NCI-H2107 treated with DMSO at 0.1 percent for 48 hours (cell line): ENCODE data around the gene PICK1.
"Not testable (repeated sequence)": the region's sequence is repeated elsewhere in the genome, so short reads cannot be mapped to it uniquely, and the experiment has no call there.

Experiments
- DNase-seq: peaks from one replicate; lab custom pipeline; 2025; ENCODE audit not compliant: unreplicated experiment; lab: John Stamatoyannopoulos, UW

Gene PICK1

GRCh38 chr22:38110863-38111852 is 54.0 kb downstream of the PICK1 start:
- DNase-seq: no peak

DNA sequence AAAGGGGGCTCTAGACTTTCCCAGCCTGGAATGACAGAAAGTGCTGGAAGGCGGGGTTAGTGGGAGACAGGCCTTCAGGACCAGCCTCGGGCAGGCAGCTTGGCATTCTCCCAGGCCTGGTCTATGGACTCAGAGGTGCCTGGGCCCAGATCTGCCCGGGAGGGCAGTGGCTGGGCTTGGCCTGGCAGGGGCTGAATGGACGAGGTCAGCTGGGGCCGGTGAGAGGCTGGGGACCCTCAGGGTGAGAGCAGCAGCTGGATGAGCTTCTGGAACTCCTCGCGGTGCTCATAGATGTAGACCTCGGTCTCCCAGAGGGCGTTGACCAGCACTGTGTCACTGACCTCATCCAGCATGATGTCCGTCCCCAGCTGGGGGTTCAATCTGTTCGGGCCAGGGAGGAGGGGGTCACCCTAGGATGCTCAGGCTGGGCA is 54.7 kb downstream of the PICK1 start:
- no peak for DNase-seq

GRCh38 chr22:38112381-38112780 is 55.2 kb downstream of the PICK1 start:
- no peak for DNase-seq

DNA sequence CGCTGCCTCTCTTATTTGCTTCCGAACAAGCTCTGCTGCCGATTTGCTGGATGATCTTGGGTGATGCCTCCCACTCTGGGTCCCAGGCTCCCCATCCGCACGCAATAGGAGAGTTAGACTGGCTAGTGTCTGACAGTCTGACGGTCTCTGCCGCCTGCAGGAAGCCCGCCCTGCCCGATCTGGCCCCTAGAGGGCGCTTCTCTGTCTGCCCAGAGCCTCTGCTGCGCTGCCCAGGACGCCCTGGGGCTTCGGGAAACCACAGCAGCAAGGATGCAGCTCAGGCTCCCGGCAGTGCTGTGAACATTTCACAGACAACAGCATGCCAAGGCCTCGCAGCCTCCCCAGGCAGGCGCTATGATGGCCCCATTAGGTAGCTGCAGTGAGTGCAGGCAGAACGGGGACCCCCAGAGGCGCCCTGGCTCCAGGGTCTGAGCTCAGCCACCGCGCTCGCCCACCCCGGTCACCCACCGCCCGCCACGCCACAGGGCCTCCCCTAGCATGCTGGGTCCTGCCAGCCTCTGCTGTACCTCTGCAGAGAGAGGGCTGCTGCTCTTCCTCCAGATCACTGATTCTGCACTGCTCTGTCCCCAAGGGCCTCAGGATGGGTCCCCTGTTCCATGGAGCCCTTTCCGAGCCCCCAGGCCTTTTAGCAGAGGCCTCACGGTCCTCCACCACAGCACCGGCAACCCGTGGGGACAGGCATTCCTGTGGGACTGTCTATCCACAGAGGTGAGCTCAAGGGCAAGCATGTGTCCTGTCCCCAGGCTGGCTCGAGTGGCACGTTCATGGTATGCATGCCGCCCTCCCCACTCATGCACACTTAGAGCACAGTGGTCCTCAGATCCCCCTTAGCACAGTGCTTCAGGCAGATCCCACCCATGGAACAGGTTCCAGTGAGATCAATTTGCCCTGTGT is 57.5 kb downstream of the PICK1 start:
- DNase-seq: peak; percentile 54

DNA sequence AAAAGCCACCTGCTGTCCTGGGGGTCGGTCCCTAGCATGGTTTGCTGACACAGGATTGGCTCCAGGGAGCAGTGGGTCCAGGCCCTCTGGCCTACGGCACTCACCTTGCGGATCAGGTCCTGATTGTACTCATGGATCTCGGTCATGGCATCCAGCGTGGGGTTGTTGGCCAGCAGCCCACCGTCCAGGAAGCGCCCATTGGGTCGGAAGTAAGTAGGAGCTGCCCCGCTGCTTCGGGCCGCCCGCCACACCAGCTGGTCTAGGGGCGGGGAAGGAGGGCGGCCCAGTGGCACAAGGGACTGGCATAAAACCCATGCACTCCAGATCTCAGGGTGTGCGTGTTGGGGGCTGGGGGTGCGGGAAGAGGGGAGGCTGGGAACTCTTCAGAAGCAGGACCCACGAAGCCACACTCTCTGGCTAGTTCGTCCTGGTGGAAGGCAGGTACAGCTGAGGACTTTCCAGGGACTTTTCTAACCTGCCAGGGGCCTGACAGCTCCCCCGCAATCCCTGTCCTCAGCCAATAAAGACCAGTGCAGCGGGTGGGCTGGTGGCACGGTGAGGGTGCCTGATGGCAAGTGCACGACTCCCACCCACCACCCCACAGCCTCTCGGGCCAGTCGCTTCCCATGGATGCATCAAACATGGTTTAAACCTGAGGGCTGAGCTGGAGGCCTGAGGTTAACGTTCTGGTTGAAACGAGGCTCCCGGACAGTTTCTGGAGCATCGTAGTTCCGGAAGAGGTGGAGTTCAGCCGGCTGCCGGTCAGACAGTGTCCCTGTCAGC is 58.4 kb downstream of the PICK1 start:
- no peak for DNase-seq

DNA sequence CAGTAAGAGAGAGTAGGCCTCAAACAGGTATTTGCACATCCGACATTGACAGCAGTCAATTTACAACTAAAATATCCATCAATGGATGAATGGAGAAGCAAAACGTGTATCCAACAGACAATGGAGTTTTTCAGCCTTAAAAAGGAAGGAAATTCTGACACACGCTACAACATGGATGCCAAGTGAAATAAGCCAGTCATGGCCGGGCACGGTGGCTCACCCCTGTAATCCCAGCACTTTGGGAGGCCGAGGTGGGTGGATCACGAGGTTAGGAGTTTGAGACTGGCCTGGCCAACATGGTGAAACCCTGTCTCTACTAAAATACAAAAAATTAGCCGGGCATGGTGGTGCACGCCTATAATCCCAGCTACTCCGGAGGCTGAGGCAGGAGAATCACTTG is 60.4 kb downstream of the PICK1 start:
- not testable (repeated sequence) for DNase-seq

GRCh38 chr22:38118182-38118581 is 61.0 kb downstream of the PICK1 start:
- no peak for DNase-seq

GRCh38 chr22:38118747-38119146 is 61.5 kb downstream of the PICK1 start:
- DNase-seq: not testable (repeated sequence)

DNA sequence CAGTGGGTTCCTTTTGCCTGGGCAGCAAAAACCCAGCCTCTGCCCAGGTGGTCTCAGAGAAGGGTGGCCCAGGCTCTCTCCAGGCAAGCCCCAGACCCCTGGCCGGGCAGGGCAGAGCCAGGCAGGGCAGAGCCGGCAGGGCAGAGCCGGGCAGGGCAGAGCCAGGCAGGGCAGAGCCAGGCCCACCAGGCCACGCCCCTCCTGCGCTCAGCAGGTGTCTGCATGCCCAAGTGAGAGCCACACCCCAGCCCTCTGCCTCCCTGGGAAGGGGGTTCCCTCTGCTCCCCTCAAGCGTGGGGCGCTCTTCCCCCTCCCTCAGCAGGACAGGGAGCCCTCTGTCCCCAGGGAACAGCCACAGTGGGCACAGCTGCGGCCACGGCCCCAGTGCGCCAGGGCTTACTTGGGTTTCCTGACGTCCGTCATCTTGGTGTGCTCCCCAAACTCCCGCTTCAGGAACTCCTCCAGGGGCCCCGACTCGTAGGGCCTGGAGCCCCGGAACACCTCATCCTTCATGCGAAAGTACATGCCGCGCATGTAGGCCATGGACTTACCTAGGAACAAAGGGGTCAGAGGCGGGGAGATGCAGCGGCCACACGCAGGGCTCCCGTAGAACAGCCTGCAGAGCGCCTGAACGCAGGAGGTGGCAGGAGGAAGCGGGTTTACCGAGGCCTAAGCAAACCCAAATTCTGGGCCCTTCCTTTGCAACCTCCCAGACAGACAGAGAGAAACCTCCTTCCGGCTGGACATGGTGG is 63.3 kb downstream of the PICK1 start:
- DNase-seq: no peak

DNA sequence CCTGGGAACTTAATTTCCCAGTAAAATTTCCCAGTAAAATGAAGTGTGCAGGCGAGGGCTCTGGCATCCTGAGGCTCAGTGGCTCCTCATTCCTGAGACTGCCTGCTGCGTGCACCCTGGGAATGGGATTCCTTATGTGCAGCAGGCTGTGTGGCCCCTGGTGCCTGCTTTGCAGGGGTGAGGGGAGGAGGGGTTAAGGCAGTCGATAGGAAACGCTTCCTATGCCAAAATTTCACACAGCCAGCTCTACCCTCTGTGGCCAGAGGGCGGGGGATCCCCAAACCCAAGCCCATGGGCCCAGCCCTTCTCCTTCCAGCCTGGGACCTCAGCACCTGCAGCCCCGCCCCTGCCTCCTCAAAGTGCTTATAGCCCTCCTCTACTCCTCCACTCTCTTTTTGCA is 65.4 kb downstream of the PICK1 start:
- no peak for DNase-seq

DNA sequence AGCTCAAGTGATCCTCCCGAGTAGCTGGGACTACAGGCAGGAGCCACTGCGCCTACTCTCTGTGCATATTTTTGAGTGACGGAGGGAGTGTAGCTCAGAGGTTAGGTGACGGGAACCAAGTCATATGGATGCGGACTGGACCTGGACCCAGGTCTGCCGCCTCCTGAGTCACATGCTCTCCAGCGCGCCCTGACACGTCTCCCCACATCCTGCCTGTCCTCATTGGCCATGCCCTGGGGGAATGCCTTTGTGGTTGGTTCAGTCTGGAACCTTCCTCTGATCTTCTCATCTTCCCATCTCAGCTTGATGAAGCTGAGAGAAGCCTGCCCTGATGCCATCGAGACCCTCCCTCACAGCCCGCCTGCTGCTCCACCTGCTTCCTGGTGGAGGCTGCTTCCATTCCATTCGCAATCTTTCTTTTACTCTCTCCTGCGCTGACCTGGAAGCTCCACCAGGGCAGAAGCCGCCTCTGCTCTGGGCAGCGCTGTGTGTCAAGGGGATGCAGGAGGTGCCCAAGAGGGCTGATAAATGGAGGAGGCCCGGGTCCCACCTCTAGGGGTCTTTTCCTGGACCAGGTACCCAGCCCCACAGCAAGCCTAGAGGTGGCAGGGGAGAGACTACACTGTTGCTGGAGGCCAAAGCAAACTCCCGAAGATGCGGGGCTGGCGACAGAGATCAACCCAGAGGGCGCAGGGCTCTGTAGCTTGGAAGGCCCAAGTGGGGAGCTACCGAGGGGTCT is 67.2 kb downstream of the PICK1 start:
- no peak for DNase-seq

- no peak for DNase-seq
Observed at GRCh38 chr22:38125038-38125610, 67.9 kb downstream of the PICK1 start.
